GM12891 (cell line): ENCODE data around the gene AATK.

Source experiments
- POLR2A ChIP-seq: IDR thresholded peaks from 2 replicates; pipeline ENCODE4 v1.6.1; 2011; ENCODE audit warnings: low read depth, low read length, control low read depth
- POLR2AphosphoS5 ChIP-seq: IDR thresholded peaks from 2 replicates; pipeline ENCODE4 v1.6.1; 2011; ENCODE audit warnings: low read depth, low read length, control low read depth
- SPI1 ChIP-seq: IDR thresholded peaks from 2 replicates; pipeline ENCODE4 v1.6.1; 2011; ENCODE audit warnings: low read depth, low read length, control low read depth
- TAF1 ChIP-seq: IDR thresholded peaks from 2 replicates; pipeline ENCODE4 v1.6.1; 2011; ENCODE audit warnings: low read depth, low read length, control low read depth

- TF ChIP-seq POLR2A (no peak), TAF1 (no peak), POLR2AphosphoS5 (no peak), SPI1 (no peak)
These were observed 582 bp downstream of the AATK start, which contains the start of gene PVALEF for GRCh38 chr17:81165246-81166032.
